K562 (cell line): ENCODE results near the gene LGALS12. TPM values are rescaled to one million over a fixed set of nuclear protein-coding genes. Genes with fewer than 3 reads are reported as not detected.
A peak's percentile ranks its signal among the peaks of the same experiment; 100 is the strongest.

ENCODE experiments used
- ATAC-seq: fragments of 200-7000 bp; cut with Tn5 transposase; 3 replicates; pipeline ENCODE4 v1.9.1; 2020; ENCODE audit warnings: moderate library complexity
- BruUV-seq: library from RNA; stranded (reverse); fragments of 400-500 nt; replicated peaks from 2 replicates; lab custom pipeline; 2021; lab: Mats Ljungman, UMichigan
- CTCF ChIA-PET: fragments of 300-600 bp; formaldehyde crosslinking; extraction: SDS; loops from one replicate; lab custom pipeline; 2021; ENCODE audit warnings: low intra/inter-chr PET ratio; lab: Yijun Ruan, JAX
- POLR2A ChIA-PET: fragments of 300-600, 350-650 bp; sonication (Branson Sonifier 250); formaldehyde crosslinking; extraction: SDS; loops from one replicate; lab custom pipeline; 2021; ENCODE audit warnings: antibody characterized with exemption, inconsistent platforms; lab: Yijun Ruan, JAX
- DNase-seq, 4 experiments: peaks; one replicate each; pipeline versions ENCODE4 v3.0.0 to v3.0.0-alpha.2; 2011 to 2018; ENCODE audit warnings: low spot score in 3 of 4, mixed read lengths in 3 of 4; ENCODE audit errors: extremely low read depth in 1 of 4
- FAIRE-seq: peaks from 2 replicates; lab custom pipeline; 2011; peaks lifted over from hg19 to GRCh38; lab: Jason Lieb, UNC
- H2AFZ ChIP-seq: 2 replicates; pipeline ENCODE4 v1.6.0; 2011; ENCODE audit warnings: low read depth, low read length, control low read depth, inconsistent platforms
- H3K27ac ChIP-seq: fragments of 200-600 bp; 3 replicates; pipeline ENCODE4 v1.8.0; 2011; ENCODE audit warnings: low read depth, mild to moderate bottlenecking, control low read depth, inconsistent platforms, low read length, moderate library complexity, mixed read lengths; ENCODE audit errors: extremely low read depth
- H3K27me3 ChIP-seq, 2 experiments: fragments of 300-600 bp in 1 of 2; 2 replicates in 1 of 2; 3 replicates in 1 of 2; pipeline versions ENCODE4 v1.6.0 to v1.8.0; 2011; ENCODE audit warnings: inconsistent platforms in 2 of 2, low read length in 2 of 2, mild to moderate bottlenecking in 1 of 2, mixed read lengths in 1 of 2, moderate library complexity in 1 of 2; ENCODE audit not compliant: control insufficient read depth in 2 of 2, insufficient read depth in 2 of 2
- H3K36me3 ChIP-seq: fragments of 300-600 bp; 3 replicates; pipeline ENCODE4 v1.8.0; 2011; ENCODE audit warnings: mild to moderate bottlenecking, low read length, inconsistent platforms; ENCODE audit not compliant: control insufficient read depth, insufficient read depth
- H3K4me1 ChIP-seq, 2 experiments: fragments of 200-600 bp in 1 of 2; replicated peaks in 1 of 2; 2 replicates in 1 of 2; 3 replicates in 1 of 2; pipeline versions ENCODE4 v1.5.1 to v1.8.0; 2011; ENCODE audit warnings: inconsistent platforms in 2 of 2, low read length in 2 of 2, mild to moderate bottlenecking in 1 of 2, mixed read lengths in 1 of 2, moderate library complexity in 1 of 2; ENCODE audit not compliant: control insufficient read depth in 2 of 2, insufficient read depth in 2 of 2
- H3K4me2 ChIP-seq: 2 replicates; pipeline ENCODE4 v1.6.1; 2011; ENCODE audit warnings: low read length, control low read depth, inconsistent platforms, mixed read lengths; ENCODE audit not compliant: insufficient read depth
- H3K4me3 ChIP-seq: fragments of 200-600 bp; sonication (generic), shearing (Covaris generic); 2 replicates; pipeline ENCODE4 v1.5.1; 2016; ENCODE audit warnings: control low read depth, inconsistent platforms
- H3K79me2 ChIP-seq: fragments of 200-600 bp; 3 replicates; pipeline ENCODE4 v1.8.0; 2011; ENCODE audit warnings: low read length, inconsistent platforms; ENCODE audit not compliant: control insufficient read depth, insufficient read depth
- H3K9ac ChIP-seq, 2 experiments: 2 replicates each; pipeline versions ENCODE4 v1.6.0 to v1.6.1; 2011; ENCODE audit warnings: low read depth in 2 of 2, low read length in 2 of 2, control low read depth in 1 of 2, inconsistent platforms in 1 of 2, mild to moderate bottlenecking in 1 of 2, mixed read lengths in 1 of 2; ENCODE audit not compliant: insufficient read depth in 1 of 2
- H3K9me1 ChIP-seq: one replicate; pipeline ENCODE4 v1.6.0; 2011; ENCODE audit warnings: inconsistent platforms, mild to moderate bottlenecking, low read length, moderate library complexity; ENCODE audit not compliant: control insufficient read depth, insufficient read depth
- H3K9me3 ChIP-seq: replicated peaks from 2 replicates; pipeline ENCODE4 v1.5.1; 2011; ENCODE audit warnings: low read depth, low read length, inconsistent platforms; ENCODE audit not compliant: control insufficient read depth, insufficient read depth
- H4K20me1 ChIP-seq: replicated peaks from 2 replicates; pipeline ENCODE4 v1.6.1; 2011; ENCODE audit warnings: low read length, inconsistent platforms, mixed read lengths; ENCODE audit not compliant: control insufficient read depth, insufficient read depth
- ATF1 ChIP-seq, 2 experiments: fragments of 450-650 bp in 1 of 2; IDR thresholded peaks; 2 replicates each; pipeline ENCODE4 v1.6.1; 2016; ENCODE audit warnings: missing compliant biosample characterization in 1 of 2, missing genetic modification characterization in 1 of 2
- ETV1 ChIP-seq: fragments of 450-650 bp; conservative IDR thresholded peaks from 2 replicates; pipeline ENCODE4 v1.6.1; 2016; ENCODE audit warnings: missing genetic modification characterization, control low read depth, low read depth, missing compliant biosample characterization
- HDAC2 ChIP-seq: fragments of 450-650 bp; IDR thresholded peaks from 2 replicates; pipeline ENCODE4 v1.6.1; 2016; ENCODE audit warnings: mild to moderate bottlenecking
- HMG20A ChIP-seq: fragments of 450-650 bp; formaldehyde crosslinking; conservative IDR thresholded peaks from 2 replicates; pipeline ENCODE4 v1.4.0; 2020; ENCODE audit warnings: mild to moderate bottlenecking, mixed read lengths
- HMGN3 ChIP-seq: IDR thresholded peaks from 2 replicates; pipeline ENCODE4 v1.6.1; 2011; ENCODE audit warnings: borderline replicate concordance, low read depth, mild to moderate bottlenecking, mixed read lengths, low read length; ENCODE audit not compliant: insufficient read length; ENCODE audit errors: extremely low read depth
- HMGXB4 ChIP-seq: sonication (generic); formaldehyde crosslinking; IDR thresholded peaks from 2 replicates; pipeline ENCODE4 v1.8.1; 2023; ENCODE audit warnings: mild to moderate bottlenecking, missing genetic modification reagents
- HNRNPH1 ChIP-seq: fragments of 200-400 bp; formaldehyde crosslinking; optimal IDR thresholded peaks from 2 replicates; pipeline ENCODE3; 2017; ENCODE audit warnings: low read depth, mild to moderate bottlenecking, low read length, moderate library complexity
- KDM5B ChIP-seq: fragments of 200-600 bp; sonication (generic); IDR thresholded peaks from 2 replicates; pipeline ENCODE4 v1.6.1; 2012; ENCODE audit warnings: low read depth, mild to moderate bottlenecking, moderate library complexity, low read length, control low read depth, inconsistent platforms; ENCODE audit not compliant: insufficient replicate concordance
- NONO ChIP-seq, 2 experiments: fragments of 200-400 bp in 1 of 2; fragments of 450-650 bp in 1 of 2; formaldehyde crosslinking in 1 of 2; IDR thresholded peaks; 2 replicates each; pipeline ENCODE4 v1.6.1; 2017; ENCODE audit warnings: low read depth in 2 of 2, mild to moderate bottlenecking in 2 of 2, moderate library complexity in 2 of 2, low read length in 1 of 2
- NR2C2 ChIP-seq, 2 experiments: fragments of 200-800 bp in 1 of 2; sonication (Bioruptor generic) in 1 of 2; sonication (generic) in 1 of 2; formaldehyde crosslinking in 1 of 2; IDR thresholded peaks; 2 replicates each; pipeline versions ENCODE4 v1.6.1 to v1.8.0; 2016 to 2022; ENCODE audit warnings: mild to moderate bottlenecking in 1 of 2, missing compliant biosample characterization in 1 of 2, missing genetic modification characterization in 1 of 2, missing genetic modification reagents in 1 of 2
- PHF20 ChIP-seq: fragments of 450-650 bp; IDR thresholded peaks from 2 replicates; pipeline ENCODE4 v1.6.1; 2018; ENCODE audit not compliant: partially characterized antibody
- RFX1 ChIP-seq: fragments of 450-650 bp; IDR thresholded peaks from 2 replicates; pipeline ENCODE4 v1.6.1; 2016; ENCODE audit warnings: mild to moderate bottlenecking, moderate library complexity
- SAP30 ChIP-seq: fragments of 200-600 bp; sonication (generic); IDR thresholded peaks from 2 replicates; pipeline ENCODE4 v1.6.1; 2012; ENCODE audit warnings: borderline replicate concordance, low read depth, mild to moderate bottlenecking, moderate library complexity, low read length, control low read depth, inconsistent platforms; ENCODE audit not compliant: insufficient read depth, poor library complexity, severe bottlenecking
- TFAM ChIP-seq: fragments of 250-450 bp; sonication (Bioruptor Pico); conservative IDR thresholded peaks from 2 replicates; pipeline ENCODE4 v1.5.0; 2021; ENCODE audit warnings: mild to moderate bottlenecking, moderate library complexity
- UBTF ChIP-seq, 2 experiments: IDR thresholded peaks; 2 replicates each; pipeline ENCODE4 v1.6.1; 2012; ENCODE audit warnings: improper control_type of control experiment in 2 of 2, low read depth in 2 of 2, low read length in 2 of 2, borderline replicate concordance in 1 of 2
- ZNF146 ChIP-seq: IDR thresholded peaks from one replicate; pipeline ENCODE4 v1.6.1; 2018; ENCODE audit warnings: missing compliant biosample characterization; ENCODE audit not compliant: unreplicated experiment
- ZNF175 ChIP-seq: fragments of 200-800 bp; sonication (Bioruptor generic); IDR thresholded peaks from 2 replicates; pipeline ENCODE4 v1.6.1; 2016; ENCODE audit warnings: low read depth, mild to moderate bottlenecking, missing genetic modification characterization, missing compliant biosample characterization
- ZNF224 ChIP-seq: sonication (generic); formaldehyde crosslinking; IDR thresholded peaks from 2 replicates; pipeline ENCODE4 v1.8.0; 2022; ENCODE audit warnings: mild to moderate bottlenecking, missing genetic modification reagents
- ZNF76 ChIP-seq: fragments of 250-450 bp; sonication (Bioruptor Pico); IDR thresholded peaks from 2 replicates; pipeline ENCODE4 v1.4.0; 2020; ENCODE audit warnings: mild to moderate bottlenecking, moderate library complexity, borderline replicate concordance
- WGBS: fragments of 100-300 bp; shearing (Covaris generic); methylation state at CpG from one replicate; pipeline ENCODE4 v1.1.6; 2016; ENCODE audit warnings: low coverage, mixed read lengths; ENCODE audit not compliant: insufficient coverage; ENCODE audit errors: missing lambda C conversion rate; 5-methylcytosine and 5-hydroxymethylcytosine counted together
- in situ Hi-C: fragments of 300-500 bp; cut with MboI; formaldehyde crosslinking; loops from 4 replicates; pipeline ENCODE4 v1.15.0; 2018; ENCODE audit warnings: inconsistent platforms, mixed read lengths
- intact Hi-C: fragments of 100-400 bp; cut with micrococcal nuclease; formaldehyde crosslinking; loops from 2 replicates; pipeline ENCODE4 v1.14.2; 2022
- polyA plus RNA-seq, 8 experiments: library from polyadenylated mRNA; depleted of rRNA in 4 of 8; stranded (reverse) in 5 of 8; unstranded in 3 of 8; fragments of >200 nt; fragmentation: Nextera tagmentation in 2 of 8; fragmentation: Illumina TruSeq in 1 of 8; extraction: Ambion mirVana in 2 of 8; extraction: Trizol in 1 of 8; gene quantifications; 2 replicates each; pipeline versions ENCODE4 v1.2.1 to v1.2.3, GENCODE V29; 2011 to 2014; ENCODE audit warnings: inconsistent platforms in 1 of 8, missing spikeins in 1 of 8
- total RNA-seq, 7 experiments: library from RNA; depleted of rRNA in 6 of 7; stranded (reverse); fragments of >200 nt in 6 of 7; fragmentation: Illumina TruSeq in 2 of 7; extraction: Trizol in 2 of 7; gene quantifications; 2 replicates each; pipeline versions ENCODE4 v1.2.1 to v1.2.3, GENCODE V29; 2011 to 2021; ENCODE audit warnings: low replicate concordance in 1 of 7

Gene LGALS12
- total and polyA plus RNA-seq, 9 of the 15 experiments (the other 6 are each of a cell fraction or from before 2014, with no cell fraction given): 0.66 to 8.0 (median 5.0) TPM

GRCh38 chr11:63548178-63548577, 42.3 kb downstream of the LGALS12 start:
- Histone ChIP-seq H3K9me3 (no peaks in the 10 kb centered on the region), H3K4me3 (no peak overlapping the region), H3K9me1 (no peaks in the 10 kb centered on the region), H3K27me3 (peaks cover 0 to 5% of the 10 kb centered on the region in 2 experiments; a peak in 2 of 5 replicates), H3K79me2 (no peaks in the 10 kb centered on the region), H2AFZ (peak overlapping the region; percentile 32; the same call in 1 of the 2 replicates), H3K4me1 (no peaks in the 10 kb centered on the region; a peak in 1 of 5 replicates), H3K27ac (no peak overlapping the region), H3K4me2 (no peak overlapping the region), H3K9ac (no peak overlapping the region), H3K36me3 (no peaks in the 10 kb centered on the region), H4K20me1 (no peaks in the 10 kb centered on the region)
- ChIA-PET CTCF (no interaction called here), POLR2A (no interaction called here)
- no peak for ATAC-seq
- in situ Hi-C loops: no loop called here
- WGBS: 20% methylated on average over 4 of the region's 4 CpGs
- no TSS peak for BruUV-seq
- no peak for DNase-seq
- no peak for FAIRE-seq
- intact Hi-C loops: no loop called here
- TF ChIP-seq SAP30 (no peak), PHF20 (no peak), UBTF (IDR thresholded peaks at IDR 0.05; ENCODE audit: borderline replicate concordance in 1 of 2, low read depth in 2 of 2, low read length in 2 of 2) (no peak), HNRNPH1 (no peak), TFAM (CRISPR knock-in tag) (no peak), HMGXB4 (CRISPR knock-in tag) (no peak), HMG20A (CRISPR knock-in tag) (no peak), HMGN3 (no peak), HDAC2 (no peak), NR2C2 (CRISPR knock-in tag; IDR thresholded peaks at IDR 0.05) (no peak), NR2C2 (tag; IDR thresholded peaks at IDR 0.05) (no peak), RFX1 (no peak), ZNF76 (CRISPR knock-in tag) (no peak), ATF1 (CRISPR knock-in tag; IDR thresholded peaks at IDR 0.05) (no peak), ATF1 (tag; IDR thresholded peaks at IDR 0.05) (no peak), ZNF224 (CRISPR knock-in tag) (no peak), KDM5B (no peak), NONO (IDR thresholded peaks at IDR 0.05; ENCODE audit: low read depth in 2 of 2, low read length in 1 of 2) (no peak), ZNF146 (CRISPR knock-in tag) (no peak), ETV1 (tag) (no peak), ZNF175 (CRISPR knock-in tag) (no peak)
